GM18951 (cell line): ENCODE data around the gene GPN1.

Experiments
- POLR2A ChIP-seq: IDR thresholded peaks from 4 replicates; pipeline ENCODE4 v1.6.1; 2011; ENCODE audit warnings: mild to moderate bottlenecking; ENCODE audit not compliant: insufficient read length, insufficient read depth; ENCODE audit errors: extremely low read depth
- in situ Hi-C: fragments of 300-500 bp; cut with MboI; formaldehyde crosslinking; loops from one replicate; pipeline ENCODE4 v1.12.0; 2022; ENCODE audit warnings: low sequenced_read_pairs, mixed read lengths, inconsistent platforms; ENCODE audit not compliant: unreplicated experiment

Gene GPN1

DNA sequence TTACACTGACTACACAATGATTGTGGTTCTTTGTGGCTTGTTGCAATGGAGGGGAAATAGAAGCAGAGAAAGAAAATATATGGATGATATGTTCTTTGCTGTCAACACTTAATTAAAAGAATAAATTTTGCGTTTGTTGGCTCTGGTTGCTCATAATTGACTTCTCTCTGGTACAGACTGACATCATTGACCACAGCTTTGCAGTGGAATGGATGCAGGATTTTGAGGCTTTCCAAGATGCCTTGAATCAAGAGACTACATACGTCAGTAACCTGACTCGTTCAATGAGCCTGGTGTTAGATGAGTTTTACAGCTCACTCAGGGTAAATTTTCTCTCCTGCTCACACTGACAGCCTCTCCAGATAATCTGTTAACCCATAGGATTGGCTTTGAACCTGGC is 9.9 kb downstream of the GPN1 start:
- no peak for TF ChIP-seq POLR2A
- in situ Hi-C loops = no loop called here

DNA sequence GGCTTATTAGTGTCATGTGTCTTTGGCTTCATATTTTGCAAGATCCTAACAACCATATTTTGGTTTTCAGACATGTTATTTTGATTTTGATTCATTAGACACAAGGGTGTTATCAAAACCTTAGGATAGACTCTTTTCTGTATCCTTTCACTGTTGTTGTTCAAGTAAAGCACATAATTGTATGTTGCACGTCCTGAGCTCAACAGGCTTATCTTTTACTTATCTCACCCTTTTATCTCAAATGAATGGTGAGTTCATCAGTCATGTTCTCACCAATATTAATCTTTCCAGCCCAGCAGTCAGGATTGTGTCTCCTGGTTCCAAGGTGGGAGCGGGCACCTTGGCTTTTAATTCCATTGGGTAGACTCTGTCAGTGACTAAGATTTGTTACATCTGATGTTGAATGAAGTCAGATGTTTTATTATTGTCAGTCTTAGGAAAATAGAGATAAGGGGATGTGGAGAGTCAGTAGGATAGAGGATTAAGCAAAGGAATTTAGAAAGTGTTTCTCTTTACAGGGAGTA is 11.9 kb downstream of the GPN1 start:
- no peak for TF ChIP-seq POLR2A
- in situ Hi-C loops = no loop called here

GRCh38 chr2:27645197-27645596 is 16.3 kb downstream of the GPN1 start:
- TF ChIP-seq POLR2A = no peak
- in situ Hi-C loops = no loop called here

GRCh38 chr2:27647289-27647688 is 18.4 kb downstream of the GPN1 start:
- no peak for TF ChIP-seq POLR2A

DNA sequence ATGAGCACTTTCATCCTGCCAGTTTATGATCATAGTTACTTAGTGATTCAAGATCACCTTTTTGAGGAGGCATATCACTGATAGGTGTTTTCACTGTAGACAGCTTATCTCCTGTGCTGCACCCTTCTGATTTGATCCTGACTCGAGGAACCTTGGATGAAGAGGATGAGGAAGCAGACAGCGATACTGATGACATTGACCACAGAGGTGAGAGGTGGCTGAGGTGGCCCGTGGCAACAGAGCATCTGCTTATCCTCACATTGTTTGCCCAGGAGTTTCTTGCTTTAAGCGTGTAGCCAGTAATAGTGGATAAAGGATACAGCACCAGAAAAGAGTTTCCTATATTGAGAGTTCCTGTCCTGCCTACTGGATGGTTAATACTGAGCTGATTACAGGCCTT is 18.9 kb downstream of the GPN1 start:
- no peak for TF ChIP-seq POLR2A
- in situ Hi-C loops = no loop called here

More at GRCh38 chr2:27647289-27647688, 18.4 kb downstream of the GPN1 start:
- in situ Hi-C loops = no loop called here

DNA sequence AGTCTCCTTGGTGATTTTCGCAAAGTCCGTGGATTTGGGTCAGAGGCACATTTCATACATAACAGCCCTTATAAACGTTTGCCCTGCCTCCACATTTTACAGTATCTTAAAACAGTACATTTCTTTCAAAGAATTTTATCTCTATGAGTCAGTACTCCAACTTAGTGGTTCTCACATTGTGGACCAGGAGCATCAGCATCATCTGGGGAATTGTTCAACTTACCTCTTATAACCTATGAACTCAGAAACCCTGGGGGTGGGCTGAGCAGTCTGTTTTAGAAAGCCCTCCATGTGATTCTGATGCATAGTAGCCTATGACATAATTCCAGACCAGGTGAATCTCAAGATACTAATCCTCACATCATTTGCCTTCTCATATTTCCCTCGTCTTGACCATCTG is 22.2 kb downstream of the GPN1 start:
- in situ Hi-C loops = no loop called here
- TF ChIP-seq POLR2A = no peak

DNA sequence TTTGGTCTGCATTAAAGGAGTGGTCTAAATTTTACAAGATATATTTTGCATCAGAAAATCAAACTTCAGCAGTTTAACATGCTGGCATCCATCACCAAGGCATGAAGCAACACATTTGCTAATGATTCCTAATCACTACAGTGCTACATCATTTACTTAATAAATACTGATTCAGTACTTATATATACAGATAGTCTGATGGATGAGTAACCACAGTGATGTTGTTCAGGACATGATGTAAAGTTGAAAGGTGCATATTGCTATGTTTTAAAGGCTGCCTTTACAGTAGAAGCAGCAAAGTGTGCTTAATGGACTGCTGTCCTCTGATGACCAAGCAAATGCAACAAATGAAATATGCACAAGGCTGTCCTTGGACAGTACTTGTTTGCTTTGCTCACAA is 23.5 kb downstream of the GPN1 start:
- no peak for TF ChIP-seq POLR2A

DNA sequence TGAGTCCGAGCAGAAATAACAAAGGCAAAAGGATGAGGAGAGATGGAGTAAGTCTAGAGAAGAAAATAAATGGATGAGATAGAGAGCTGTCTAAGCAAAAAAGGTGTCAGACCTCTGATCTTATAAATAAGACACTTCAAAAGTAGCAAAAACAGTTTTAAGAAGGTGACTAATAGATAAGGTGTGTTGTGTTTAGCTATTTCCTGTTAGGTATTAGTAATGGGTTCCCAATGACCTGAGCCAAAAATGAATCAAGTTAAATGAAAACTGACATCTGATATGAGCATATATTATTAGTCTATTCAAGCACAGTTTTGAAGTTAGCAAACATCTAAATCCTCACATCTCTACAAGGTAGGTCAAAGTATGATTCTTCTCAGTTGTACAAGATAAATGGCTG is 23.9 kb downstream of the GPN1 start:
- in situ Hi-C loops = no loop called here

More for the DNA sequence above, 23.5 kb downstream of the GPN1 start:
- in situ Hi-C loops = no loop called here

DNA sequence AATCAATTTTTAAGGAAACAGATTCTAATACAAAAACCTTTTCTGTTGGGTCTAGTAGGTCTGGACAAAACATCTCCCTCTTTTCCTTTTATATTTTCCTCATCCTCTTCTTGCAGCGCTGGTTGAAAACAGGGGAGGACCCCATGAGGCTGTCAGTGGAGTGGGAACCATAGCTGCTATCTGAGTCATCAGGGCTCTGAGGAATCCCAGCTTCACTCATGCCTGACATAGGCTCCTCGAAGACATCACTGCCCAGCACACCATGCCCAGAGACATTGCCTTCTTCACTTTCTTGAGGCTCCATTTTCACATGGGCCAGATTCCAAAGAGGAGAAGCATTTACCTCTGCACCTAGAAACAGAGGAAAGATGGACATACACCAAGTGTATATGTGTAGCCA is 24.5 kb downstream of the GPN1 start:
- no peak for TF ChIP-seq POLR2A
- in situ Hi-C loops = no loop called here

More for the DNA sequence above, 23.9 kb downstream of the GPN1 start:
- no peak for TF ChIP-seq POLR2A

GRCh38 chr2:27655155-27655951 is 26.5 kb downstream of the GPN1 start:
- in situ Hi-C loops = no loop called here

DNA sequence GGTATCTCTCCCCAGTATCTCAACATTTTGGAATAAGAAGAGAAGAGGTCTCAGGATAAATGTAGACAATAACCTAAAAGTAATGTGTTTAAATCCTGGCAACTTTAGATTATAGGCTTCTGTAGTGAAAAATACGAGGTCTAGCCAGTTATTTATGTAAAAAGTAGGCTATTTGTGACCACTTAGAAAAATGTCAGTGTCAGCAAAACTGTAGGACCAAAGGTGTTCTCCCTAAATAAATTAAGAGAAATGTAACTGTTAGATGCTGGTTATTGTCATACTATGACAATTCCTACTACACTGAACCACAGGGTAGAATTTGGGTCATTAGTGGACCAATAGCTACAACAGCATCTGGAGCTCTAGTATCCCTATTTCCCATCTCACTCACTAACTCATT is 32.5 kb downstream of the GPN1 start:
- no peak for TF ChIP-seq POLR2A
- in situ Hi-C loops = no loop called here

More at GRCh38 chr2:27655155-27655951, 26.5 kb downstream of the GPN1 start:
- TF ChIP-seq POLR2A = no peak

- in situ Hi-C loops = no loop called here
- peak; percentile 74 for TF ChIP-seq POLR2A
Observed at GRCh38 chr2:27663285-27664153, 34.7 kb downstream of the GPN1 start, which contains the start of the genes SLC4A1AP and SUPT7L. Gene SLC4A1AP, plus strand, starts transcription at chr2:27663889. Its CDS starts 26 bp downstream, at chr2:27663915. Gene SUPT7L, minus strand, starts transcription at chr2:27663614. Its CDS starts 1,422 bp downstream, at chr2:27662192.

DNA sequence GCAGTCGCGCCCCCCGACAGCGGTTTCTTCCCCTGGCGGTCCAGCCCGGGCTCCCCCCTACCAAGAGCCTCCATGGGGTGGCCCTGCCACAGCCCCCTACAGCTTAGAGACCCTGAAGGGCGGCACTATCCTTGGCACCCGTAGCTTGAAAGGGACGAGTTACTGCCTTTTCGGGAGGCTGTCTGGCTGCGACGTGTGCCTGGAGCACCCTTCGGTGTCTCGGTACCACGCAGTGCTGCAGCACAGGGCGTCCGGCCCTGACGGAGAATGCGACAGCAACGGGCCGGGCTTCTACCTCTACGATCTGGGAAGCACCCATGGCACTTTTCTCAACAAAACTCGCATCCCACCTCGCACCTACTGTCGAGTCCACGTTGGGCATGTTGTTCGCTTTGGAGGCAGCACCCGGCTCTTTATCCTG is 35.3 kb downstream of the GPN1 start:
- TF ChIP-seq POLR2A = no peak
- in situ Hi-C loops = no loop called here
